Thyroid gland (tissue), 4 donors: ENCODE results near the gene SH3GL1.

Source experiments
- POLR2A ChIP-seq, 2 donors: fragments of 450-650 bp; IDR thresholded peaks; one replicate each; pipeline ENCODE4 v1.6.1; 2017; ENCODE audit warnings: antibody characterized with exemption in 2 of 2, mild to moderate bottlenecking in 2 of 2, moderate library complexity in 1 of 2
- TF ChIP-seq, protein P1 (sequence below), 6 experiments: fragments of 200-600 bp in 3 of 6; fragments of 450-650 bp in 3 of 6; sonication (generic) in 3 of 6; IDR thresholded peaks; one replicate each; pipeline ENCODE4 v1.5.1; 2016 to 2019; ENCODE audit warnings: antibody characterized with exemption in 6 of 6, mild to moderate bottlenecking in 2 of 6, inconsistent platforms in 1 of 6, moderate library complexity in 1 of 6

DNA sequence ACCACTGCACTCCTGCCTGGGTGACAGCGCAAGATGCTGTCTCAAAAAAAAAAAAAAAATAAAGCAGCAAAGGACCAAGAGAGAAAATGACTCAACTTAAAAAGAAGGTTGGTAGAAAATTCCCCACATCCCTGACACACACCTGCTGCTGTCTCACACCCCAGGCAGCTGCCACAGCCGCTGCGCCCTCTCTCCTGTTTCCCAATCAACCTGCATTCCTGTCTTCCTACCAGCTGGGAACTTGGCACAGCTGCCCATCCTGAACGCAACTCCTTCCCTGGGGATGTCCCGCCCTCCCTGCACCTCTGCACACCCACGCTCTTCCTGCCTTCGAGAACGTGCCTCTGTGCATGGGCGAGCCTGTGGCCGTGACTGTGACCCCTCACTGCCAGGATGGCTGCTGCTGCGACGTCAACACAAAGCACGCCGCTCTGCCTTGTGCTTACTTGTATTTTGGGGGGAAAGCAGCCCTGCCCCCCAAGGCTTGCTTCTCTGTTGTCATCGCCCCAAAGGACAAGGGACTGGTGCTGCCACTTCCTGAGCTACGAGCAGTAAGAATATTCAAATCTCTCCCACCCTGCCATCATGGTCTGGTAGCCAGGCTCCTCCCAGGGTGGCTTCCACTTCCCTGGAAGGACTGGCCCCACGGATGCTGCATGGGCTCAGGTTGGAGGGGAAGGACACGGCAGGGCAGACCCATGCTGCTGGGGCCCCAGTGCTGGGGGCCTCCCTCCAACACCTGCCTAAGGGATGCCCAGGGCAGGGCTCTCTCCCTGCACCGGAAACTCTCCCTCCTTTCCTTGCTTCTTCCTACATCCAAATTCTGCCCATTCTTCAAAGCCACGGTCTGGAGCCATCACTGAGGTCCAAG lies 20.7 kb downstream of the SH3GL1 start:
- TF ChIP-seq, protein P1, sequence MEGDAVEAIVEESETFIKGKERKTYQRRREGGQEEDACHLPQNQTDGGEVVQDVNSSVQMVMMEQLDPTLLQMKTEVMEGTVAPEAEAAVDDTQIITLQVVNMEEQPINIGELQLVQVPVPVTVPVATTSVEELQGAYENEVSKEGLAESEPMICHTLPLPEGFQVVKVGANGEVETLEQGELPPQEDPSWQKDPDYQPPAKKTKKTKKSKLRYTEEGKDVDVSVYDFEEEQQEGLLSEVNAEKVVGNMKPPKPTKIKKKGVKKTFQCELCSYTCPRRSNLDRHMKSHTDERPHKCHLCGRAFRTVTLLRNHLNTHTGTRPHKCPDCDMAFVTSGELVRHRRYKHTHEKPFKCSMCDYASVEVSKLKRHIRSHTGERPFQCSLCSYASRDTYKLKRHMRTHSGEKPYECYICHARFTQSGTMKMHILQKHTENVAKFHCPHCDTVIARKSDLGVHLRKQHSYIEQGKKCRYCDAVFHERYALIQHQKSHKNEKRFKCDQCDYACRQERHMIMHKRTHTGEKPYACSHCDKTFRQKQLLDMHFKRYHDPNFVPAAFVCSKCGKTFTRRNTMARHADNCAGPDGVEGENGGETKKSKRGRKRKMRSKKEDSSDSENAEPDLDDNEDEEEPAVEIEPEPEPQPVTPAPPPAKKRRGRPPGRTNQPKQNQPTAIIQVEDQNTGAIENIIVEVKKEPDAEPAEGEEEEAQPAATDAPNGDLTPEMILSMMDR (IDR thresholded peaks at IDR 0.05): no peak
- no peak for TF ChIP-seq POLR2A (IDR thresholded peaks at IDR 0.05)
